Duodenal mucosa (tissue), 2 donors: ENCODE measurements around the gene INSIG1.

Source experiments
- H3K27ac ChIP-seq: one replicate; pipeline ENCODE4 v1.7.0; 2013; ENCODE audit warnings: low read depth, low read length
- H3K27me3 ChIP-seq, 2 donors: one replicate each; pipeline ENCODE4 v1.7.0; 2013; ENCODE audit warnings: low read length in 2 of 2, control low read depth in 1 of 2; ENCODE audit not compliant: insufficient read depth in 2 of 2, control insufficient read depth in 1 of 2
- H3K36me3 ChIP-seq, 2 donors: one replicate each; pipeline ENCODE4 v1.7.0; 2013; ENCODE audit warnings: low read length in 2 of 2, control low read depth in 1 of 2; ENCODE audit not compliant: insufficient read depth in 2 of 2, control insufficient read depth in 1 of 2
- H3K4me1 ChIP-seq, 2 donors: one replicate each; pipeline ENCODE4 v1.7.0; 2013; ENCODE audit warnings: low read length in 2 of 2, control low read depth in 1 of 2; ENCODE audit not compliant: insufficient read depth in 2 of 2, control insufficient read depth in 1 of 2
- H3K4me3 ChIP-seq, 2 donors: one replicate each; pipeline ENCODE4 v1.7.0; 2013; ENCODE audit warnings: low read length in 2 of 2, low read depth in 1 of 2
- H3K9ac ChIP-seq, 2 donors: one replicate each; pipeline ENCODE4 v1.7.0; 2013; ENCODE audit warnings: low read length in 2 of 2, low read depth in 1 of 2
- H3K9me3 ChIP-seq, 2 donors: one replicate each; pipeline ENCODE4 v1.7.0; 2013; ENCODE audit warnings: low read length in 2 of 2, control low read depth in 1 of 2; ENCODE audit not compliant: control insufficient read depth in 1 of 2

The INSIG1 gene

GRCh38 chr7:155283565-155284194 lies 14.0 kb upstream of the INSIG1 start:
- Histone ChIP-seq H3K27ac (no peak overlapping the region), H3K36me3 (no peaks in the 10 kb centered on the region), H3K9ac (no peak overlapping the region), H3K4me3 (no peak overlapping the region), H3K9me3 (no peaks in the 10 kb centered on the region), H3K4me1 (peaks cover 0 to 4% of the 10 kb centered on the region in 2 donors), H3K27me3 (peaks cover 4 to 8% of the 10 kb centered on the region in 2 donors)

GRCh38 chr7:155284496-155285274 lies 13.0 kb upstream of the INSIG1 start:
- H3K27me3 ChIP-seq = peaks cover 3 to 4% of the 10 kb centered on the region in 2 donors
- no peaks in the 10 kb centered on the region for H3K4me1 ChIP-seq
- H3K36me3 ChIP-seq = no peaks in the 10 kb centered on the region
- no peaks in the 10 kb centered on the region for H3K9me3 ChIP-seq
- H3K9ac ChIP-seq = no peak overlapping the region
- H3K4me3 ChIP-seq = no peak overlapping the region
- H3K27ac ChIP-seq = no peak overlapping the region

- no peaks in the 10 kb centered on the region for H3K4me1 ChIP-seq
- H3K9ac ChIP-seq = no peak overlapping the region
- peaks cover 2 to 3% of the 10 kb centered on the region in 2 donors for H3K27me3 ChIP-seq
- H3K27ac ChIP-seq = no peak overlapping the region
- no peaks in the 10 kb centered on the region for H3K36me3 ChIP-seq
- H3K9me3 ChIP-seq = no peaks in the 10 kb centered on the region
- no peak overlapping the region for H3K4me3 ChIP-seq
Measured at GRCh38 chr7:155285423-155285822, 12.3 kb upstream of the INSIG1 start.

- peaks cover 3% of the 10 kb centered on the region in 2 donors for H3K4me1 ChIP-seq
- H3K9me3 ChIP-seq = no peaks in the 10 kb centered on the region
- no peak overlapping the region for H3K9ac ChIP-seq
Measured at GRCh38 chr7:155285833-155286232, 11.8 kb upstream of the INSIG1 start.

GRCh38 chr7:155286686-155287085 lies 11.0 kb upstream of the INSIG1 start:
- Histone ChIP-seq H3K4me3 (no peak overlapping the region), H3K36me3 (no peaks in the 10 kb centered on the region), H3K27me3 (peaks cover 0 to 3% of the 10 kb centered on the region in 2 donors), H3K9ac (no peak overlapping the region), H3K9me3 (no peaks in the 10 kb centered on the region), H3K27ac (no peak overlapping the region), H3K4me1 (peaks cover 5 to 8% of the 10 kb centered on the region in 2 donors)

More at GRCh38 chr7:155285833-155286232, 11.8 kb upstream of the INSIG1 start:
- no peak overlapping the region for H3K4me3 ChIP-seq
- peaks cover 0 to 3% of the 10 kb centered on the region in 2 donors for H3K27me3 ChIP-seq
- no peak overlapping the region for H3K27ac ChIP-seq
- no peaks in the 10 kb centered on the region for H3K36me3 ChIP-seq

GRCh38 chr7:155287284-155287935 lies 10.3 kb upstream of the INSIG1 start:
- no peak overlapping the region for H3K4me3 ChIP-seq
- H3K27ac ChIP-seq = no peak overlapping the region
- H3K36me3 ChIP-seq = no peaks in the 10 kb centered on the region
- no peaks in the 10 kb centered on the region for H3K9me3 ChIP-seq
- H3K4me1 ChIP-seq = peaks cover 5 to 8% of the 10 kb centered on the region in 2 donors
- no peak overlapping the region for H3K9ac ChIP-seq
- H3K27me3 ChIP-seq = peaks cover 0 to 3% of the 10 kb centered on the region in 2 donors

- Histone ChIP-seq H3K9me3 (no peaks in the 10 kb centered on the region), H3K9ac (no peak overlapping the region), H3K4me3 (no peak overlapping the region), H3K27ac (no peak overlapping the region), H3K36me3 (no peaks in the 10 kb centered on the region), H3K4me1 (peaks cover 5 to 8% of the 10 kb centered on the region in 2 donors), H3K27me3 (peaks cover 0 to 3% of the 10 kb centered on the region in 2 donors)
Measured at GRCh38 chr7:155288055-155288454, 9.6 kb upstream of the INSIG1 start.

- Histone ChIP-seq H3K4me3 (no peak overlapping the region), H3K4me1 (peaks cover 5 to 8% of the 10 kb centered on the region in 2 donors), H3K27me3 (peaks cover 0 to 3% of the 10 kb centered on the region in 2 donors), H3K9ac (no peak overlapping the region), H3K27ac (no peak overlapping the region), H3K9me3 (no peaks in the 10 kb centered on the region), H3K36me3 (no peaks in the 10 kb centered on the region)
Measured at GRCh38 chr7:155289107-155289506, 8.6 kb upstream of the INSIG1 start.

GRCh38 chr7:155289949-155290501 lies 7.7 kb upstream of the INSIG1 start:
- Histone ChIP-seq H3K27me3 (peaks cover 0 to 3% of the 10 kb centered on the region in 2 donors), H3K36me3 (no peaks in the 10 kb centered on the region), H3K4me1 (peaks cover 5 to 8% of the 10 kb centered on the region in 2 donors), H3K4me3 (no peak overlapping the region), H3K27ac (no peak overlapping the region), H3K9ac (no peak overlapping the region), H3K9me3 (no peaks in the 10 kb centered on the region)
